Neural cell (in vitro differentiated cells): ENCODE measurements around the gene EDAR. TPM values are rescaled to one million over a fixed set of nuclear protein-coding genes. Genes with fewer than 3 reads are reported as not detected.

Experiments
- H2AFZ ChIP-seq: fragments of 200-600, 300-800 bp; sonication (generic), shearing (Covaris generic); 2 replicates; pipeline ENCODE4 v1.6.0; 2014; ENCODE audit warnings: low read depth, mild to moderate bottlenecking, antibody characterized with exemption, low read length, moderate library complexity
- H3F3A ChIP-seq: fragments of 200-600 bp; shearing (Covaris generic); 2 replicates; pipeline ENCODE4 v1.6.1; 2016; ENCODE audit warnings: mild to moderate bottlenecking, moderate library complexity, mixed read lengths, antibody characterized with exemption, low read length; ENCODE audit not compliant: insufficient read depth, poor library complexity, severe bottlenecking
- H3K27ac ChIP-seq: fragments of 200-600, 300-800 bp; sonication (generic), shearing (Covaris generic); 2 replicates; pipeline ENCODE4 v1.5.1; 2014; ENCODE audit warnings: mild to moderate bottlenecking, low read length, moderate library complexity
- H3K27me3 ChIP-seq: fragments of 300-800, 200-600 bp; sonication (generic), shearing (Covaris generic); 2 replicates; pipeline ENCODE4 v1.6.0; 2014; ENCODE audit warnings: mild to moderate bottlenecking, low read depth, low read length, moderate library complexity; ENCODE audit not compliant: insufficient read depth
- H3K36me3 ChIP-seq: fragments of 300-800, 200-600 bp; sonication (generic), shearing (Covaris generic); 2 replicates; pipeline ENCODE4 v1.5.1; 2014; ENCODE audit warnings: mild to moderate bottlenecking, antibody characterized with exemption, low read length, moderate library complexity; ENCODE audit not compliant: insufficient read depth
- H3K4me2 ChIP-seq: fragments of 300-800, 200-600 bp; sonication (generic), shearing (Covaris generic); 2 replicates; pipeline ENCODE4 v1.6.0; 2014; ENCODE audit warnings: mild to moderate bottlenecking, low read length
- H3K4me3 ChIP-seq: fragments of 300-800, 200-600 bp; sonication (generic), shearing (Covaris generic); 2 replicates; pipeline ENCODE4 v1.5.1; 2014; ENCODE audit warnings: mild to moderate bottlenecking, low read length, moderate library complexity
- H3K79me2 ChIP-seq: fragments of 200-600 bp; shearing (Covaris generic); replicated peaks from 2 replicates; pipeline ENCODE4 v1.6.0; 2014; ENCODE audit warnings: mild to moderate bottlenecking, low read length, moderate library complexity; ENCODE audit not compliant: insufficient read depth
- H3K9ac ChIP-seq: fragments of 300-800, 200-600 bp; sonication (generic), shearing (Covaris generic); 2 replicates; pipeline ENCODE4 v1.6.1; 2016; ENCODE audit warnings: mild to moderate bottlenecking, low read length, mixed read lengths
- H3K9me2 ChIP-seq: fragments of 200-600 bp; shearing (Covaris generic); 2 replicates; pipeline ENCODE4 v1.6.1; 2016; ENCODE audit warnings: mild to moderate bottlenecking, low read length, mixed read lengths; ENCODE audit not compliant: insufficient read depth
- H3K9me3 ChIP-seq: fragments of 200-600, 300-800 bp; sonication (generic), shearing (Covaris generic); 2 replicates; pipeline ENCODE4 v1.6.1; 2016; ENCODE audit warnings: mild to moderate bottlenecking, mixed run types, low read length, moderate library complexity, mixed read lengths
- H4K20me1 ChIP-seq: fragments of 200-600 bp; shearing (Covaris generic); 2 replicates; pipeline ENCODE4 v1.6.1; 2016; ENCODE audit warnings: mild to moderate bottlenecking, mixed run types; ENCODE audit not compliant: insufficient read depth
- CTCF ChIP-seq: fragments of 450-650 bp; IDR thresholded peaks from 2 replicates; pipeline ENCODE4 v1.5.1; 2014; ENCODE audit warnings: antibody characterized with exemption, mild to moderate bottlenecking, moderate library complexity; ENCODE audit not compliant: poor library complexity, severe bottlenecking
- EP300 ChIP-seq: fragments of 450-650 bp; conservative IDR thresholded peaks from 2 replicates; pipeline ENCODE4 v1.6.1; 2014; ENCODE audit warnings: antibody characterized with exemption, mild to moderate bottlenecking, moderate library complexity; ENCODE audit not compliant: poor library complexity, severe bottlenecking
- EZH2 ChIP-seq: fragments of 200-600, 300-800 bp; shearing (Covaris generic), sonication (generic); IDR thresholded peaks from 2 replicates; pipeline ENCODE4 v1.6.1; 2014; ENCODE audit warnings: antibody characterized with exemption, low read length, borderline replicate concordance, mild to moderate bottlenecking; ENCODE audit not compliant: insufficient read depth, poor library complexity, severe bottlenecking
- MXI1 ChIP-seq: fragments of 450-650 bp; conservative IDR thresholded peaks from 2 replicates; pipeline ENCODE4 v1.6.1; 2014; ENCODE audit warnings: antibody characterized with exemption, mild to moderate bottlenecking; ENCODE audit not compliant: poor library complexity, severe bottlenecking
- POLR2AphosphoS5 ChIP-seq: IDR thresholded peaks from 2 replicates; pipeline ENCODE4 v1.6.1; 2012
- RAD21 ChIP-seq: fragments of 450-650 bp; conservative IDR thresholded peaks from 2 replicates; pipeline ENCODE4 v1.6.1; 2014; ENCODE audit warnings: antibody characterized with exemption, mild to moderate bottlenecking, moderate library complexity
- SMC3 ChIP-seq: fragments of 450-650 bp; conservative IDR thresholded peaks from 2 replicates; pipeline ENCODE4 v1.6.1; 2014; ENCODE audit warnings: antibody characterized with exemption, mild to moderate bottlenecking, moderate library complexity; ENCODE audit not compliant: poor library complexity
- TAF1 ChIP-seq: IDR thresholded peaks from 2 replicates; pipeline ENCODE4 v1.6.1; 2012; ENCODE audit warnings: low read depth
- polyA plus RNA-seq: library from polyadenylated mRNA; depleted of rRNA; stranded (reverse); fragments of >200 nt; gene quantifications from 2 replicates; pipeline ENCODE4 v1.2.3, GENCODE V29; 2014
- TF ChIP-seq, protein P1 (sequence below): IDR thresholded peaks from 2 replicates; pipeline ENCODE4 v1.6.1; 2012; ENCODE audit warnings: borderline replicate concordance

Gene EDAR
- polyA plus RNA-seq, 1 donor from 2014 or later = not detected

DNA sequence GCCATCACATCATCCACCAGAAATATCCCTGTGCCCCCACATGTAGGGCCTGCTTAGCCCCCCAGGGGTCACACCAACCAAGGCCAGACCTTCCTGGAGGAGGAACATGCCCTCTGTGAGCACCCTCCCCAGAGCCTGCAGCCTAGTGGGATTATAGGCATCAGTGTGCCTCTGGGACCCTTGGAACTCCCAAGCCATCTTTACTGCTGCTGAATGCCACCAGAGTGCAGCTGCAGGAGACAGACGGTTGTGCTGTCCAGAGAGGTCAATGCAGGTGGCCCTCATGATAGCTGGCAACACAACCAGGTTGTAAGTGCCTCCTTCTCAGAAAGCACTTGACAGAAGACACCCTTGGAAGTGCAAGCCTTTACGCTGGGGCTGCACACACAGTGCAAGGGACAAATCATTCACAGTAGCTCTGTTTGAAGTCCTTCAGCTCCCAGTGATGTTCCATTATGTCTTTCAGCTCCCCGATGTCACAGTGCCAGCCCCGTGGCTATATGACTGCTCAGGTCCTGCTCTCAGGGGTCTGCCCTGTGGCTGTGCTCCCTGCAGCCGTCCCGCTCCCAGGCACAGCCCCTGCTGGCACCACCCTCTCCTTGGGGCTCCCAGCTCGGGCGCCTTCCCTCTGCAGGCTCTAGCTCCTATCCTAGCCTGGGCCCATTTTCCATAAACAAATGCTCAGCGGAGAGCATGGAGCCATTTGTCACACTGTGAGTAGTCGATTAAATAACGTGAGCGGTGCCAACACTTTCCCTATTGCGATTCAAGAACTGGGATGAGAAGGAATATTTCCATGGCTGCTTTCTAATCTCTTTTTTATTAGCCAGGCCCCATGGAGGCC, 65.1 kb downstream of the EDAR start:
- Histone ChIP-seq H4K20me1 (no peaks in the 10 kb centered on the region), H3K4me2 (no peak overlapping the region), H2AFZ (no peak overlapping the region), H3K9ac (no peak overlapping the region), H3K9me3 (no peaks in the 10 kb centered on the region), H3K27ac (no peak overlapping the region), H3K4me3 (no peak overlapping the region), H3K27me3 (no peaks in the 10 kb centered on the region), H3K36me3 (no peaks in the 10 kb centered on the region), H3F3A (no peaks in the 10 kb centered on the region), H3K79me2 (no peaks in the 10 kb centered on the region), H3K9me2 (no peaks in the 10 kb centered on the region)
- TF ChIP-seq POLR2AphosphoS5 (no peak), TAF1 (no peak), EP300 (no peak), EZH2 (no peak), MXI1 (no peak), RAD21 (no peak), CTCF (no peak), SMC3 (no peak)
- TF ChIP-seq, protein P1, sequence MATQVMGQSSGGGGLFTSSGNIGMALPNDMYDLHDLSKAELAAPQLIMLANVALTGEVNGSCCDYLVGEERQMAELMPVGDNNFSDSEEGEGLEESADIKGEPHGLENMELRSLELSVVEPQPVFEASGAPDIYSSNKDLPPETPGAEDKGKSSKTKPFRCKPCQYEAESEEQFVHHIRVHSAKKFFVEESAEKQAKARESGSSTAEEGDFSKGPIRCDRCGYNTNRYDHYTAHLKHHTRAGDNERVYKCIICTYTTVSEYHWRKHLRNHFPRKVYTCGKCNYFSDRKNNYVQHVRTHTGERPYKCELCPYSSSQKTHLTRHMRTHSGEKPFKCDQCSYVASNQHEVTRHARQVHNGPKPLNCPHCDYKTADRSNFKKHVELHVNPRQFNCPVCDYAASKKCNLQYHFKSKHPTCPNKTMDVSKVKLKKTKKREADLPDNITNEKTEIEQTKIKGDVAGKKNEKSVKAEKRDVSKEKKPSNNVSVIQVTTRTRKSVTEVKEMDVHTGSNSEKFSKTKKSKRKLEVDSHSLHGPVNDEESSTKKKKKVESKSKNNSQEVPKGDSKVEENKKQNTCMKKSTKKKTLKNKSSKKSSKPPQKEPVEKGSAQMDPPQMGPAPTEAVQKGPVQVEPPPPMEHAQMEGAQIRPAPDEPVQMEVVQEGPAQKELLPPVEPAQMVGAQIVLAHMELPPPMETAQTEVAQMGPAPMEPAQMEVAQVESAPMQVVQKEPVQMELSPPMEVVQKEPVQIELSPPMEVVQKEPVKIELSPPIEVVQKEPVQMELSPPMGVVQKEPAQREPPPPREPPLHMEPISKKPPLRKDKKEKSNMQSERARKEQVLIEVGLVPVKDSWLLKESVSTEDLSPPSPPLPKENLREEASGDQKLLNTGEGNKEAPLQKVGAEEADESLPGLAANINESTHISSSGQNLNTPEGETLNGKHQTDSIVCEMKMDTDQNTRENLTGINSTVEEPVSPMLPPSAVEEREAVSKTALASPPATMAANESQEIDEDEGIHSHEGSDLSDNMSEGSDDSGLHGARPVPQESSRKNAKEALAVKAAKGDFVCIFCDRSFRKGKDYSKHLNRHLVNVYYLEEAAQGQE = no peak

DNA sequence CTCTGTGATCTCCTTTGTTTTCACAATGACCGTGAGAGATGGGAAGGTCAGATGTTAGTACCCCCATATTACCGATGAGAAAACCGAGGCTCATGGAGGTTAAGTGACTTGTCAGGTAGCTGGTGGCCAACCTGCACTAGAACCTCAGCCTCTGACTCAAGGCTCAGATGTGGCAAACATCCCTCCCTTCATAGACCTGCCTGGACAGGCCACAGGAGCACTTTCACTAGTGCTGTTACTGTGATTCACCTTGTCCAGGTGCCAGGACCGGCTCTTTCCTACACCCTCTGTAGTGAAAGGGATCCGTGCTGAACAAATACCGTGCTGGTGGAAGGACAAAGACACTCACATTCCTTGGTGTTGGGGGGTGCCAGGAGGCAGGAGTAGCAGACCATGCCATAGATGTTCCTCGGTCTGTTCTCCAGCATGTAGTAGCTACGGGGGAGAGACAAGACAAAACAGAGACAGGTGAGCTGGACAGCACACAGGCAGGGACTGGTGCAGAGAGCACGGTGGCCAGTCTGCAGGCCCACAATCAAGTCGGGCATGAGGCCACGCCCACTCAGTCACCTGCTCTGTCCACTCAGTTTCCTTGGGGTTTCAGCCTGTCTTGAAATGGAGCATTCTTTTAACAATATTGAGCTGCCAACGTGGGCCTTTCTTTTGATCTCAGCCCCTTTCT, 65.9 kb downstream of the EDAR start:
- no peaks in the 10 kb centered on the region for H3F3A ChIP-seq
- no peaks in the 10 kb centered on the region for H3K27me3 ChIP-seq
- no peaks in the 10 kb centered on the region for H3K9me3 ChIP-seq
- H3K9ac ChIP-seq = no peak overlapping the region
- H3K4me3 ChIP-seq = no peak overlapping the region
- H3K79me2 ChIP-seq = no peaks in the 10 kb centered on the region
- TF ChIP-seq TAF1 (no peak), RAD21 (no peak), POLR2AphosphoS5 (no peak), EZH2 (no peak), CTCF (no peak), SMC3 (no peak), EP300 (no peak), MXI1 (no peak)
- TF ChIP-seq, protein P1 = no peak
- H3K4me2 ChIP-seq = no peak overlapping the region
- H3K27ac ChIP-seq = no peak overlapping the region
- H3K36me3 ChIP-seq = no peaks in the 10 kb centered on the region
- no peaks in the 10 kb centered on the region for H3K9me2 ChIP-seq
- H4K20me1 ChIP-seq = no peaks in the 10 kb centered on the region
- H2AFZ ChIP-seq = no peak overlapping the region
